Osteoblast (primary cell): ENCODE data around the gene CDH24. TPM values are rescaled to one million over a fixed set of nuclear protein-coding genes. Genes with fewer than 3 reads are reported as not detected.

ENCODE experiments used
- DNase-seq: peaks from one replicate; pipeline ENCODE4 v3.0.0; 2011; ENCODE audit warnings: low spot score, mixed read lengths; ENCODE audit not compliant: insufficient read length; ENCODE audit errors: missing footprints
- H2AFZ ChIP-seq: 2 replicates; pipeline ENCODE4 v1.6.0; 2011; ENCODE audit warnings: mild to moderate bottlenecking, low read length
- H3K27ac ChIP-seq: 2 replicates; pipeline ENCODE4 v1.5.1; 2011; ENCODE audit warnings: mild to moderate bottlenecking, low read depth, low read length, moderate library complexity
- H3K27me3 ChIP-seq: 2 replicates; pipeline ENCODE4 v1.6.0; 2012; ENCODE audit warnings: mild to moderate bottlenecking, control low read depth, inconsistent platforms, low read length, moderate library complexity; ENCODE audit not compliant: insufficient read depth
- H3K36me3 ChIP-seq: 2 replicates; pipeline ENCODE4 v1.5.1; 2011; ENCODE audit warnings: mild to moderate bottlenecking, low read length, control low read depth, moderate library complexity; ENCODE audit not compliant: insufficient read depth
- H3K4me1 ChIP-seq: 2 replicates; pipeline ENCODE4 v1.5.1; 2011; ENCODE audit warnings: mild to moderate bottlenecking, low read length, control low read depth, moderate library complexity; ENCODE audit not compliant: insufficient read depth
- H3K4me2 ChIP-seq: 2 replicates; pipeline ENCODE4 v1.6.0; 2011; ENCODE audit warnings: mild to moderate bottlenecking, low read length; ENCODE audit not compliant: insufficient read depth
- H3K4me3 ChIP-seq: fragments of 200-600 bp; sonication (generic); 3 replicates; pipeline ENCODE4 v1.5.1; 2012; ENCODE audit warnings: mild to moderate bottlenecking, low read length, inconsistent platforms; ENCODE audit not compliant: insufficient read depth
- H3K79me2 ChIP-seq: 2 replicates; pipeline ENCODE4 v1.6.0; 2012; ENCODE audit warnings: mild to moderate bottlenecking, low read length, control low read depth, inconsistent platforms; ENCODE audit not compliant: insufficient read depth
- H3K9me3 ChIP-seq: 2 replicates; pipeline ENCODE4 v1.5.1; 2011; ENCODE audit warnings: low read depth, low read length, control low read depth
- H4K20me1 ChIP-seq: 2 replicates; pipeline ENCODE4 v1.6.0; 2012; ENCODE audit warnings: mild to moderate bottlenecking, low read length, control low read depth; ENCODE audit not compliant: insufficient read depth
- total RNA-seq: library from RNA; depleted of rRNA; stranded (reverse); fragments of >200 nt; gene quantifications from 2 replicates; pipeline ENCODE4 v1.2.3, GENCODE V29; 2012
- TF ChIP-seq, protein P1 (sequence below): IDR thresholded peaks from 2 replicates; pipeline ENCODE4 v1.5.1; 2011; ENCODE audit warnings: mild to moderate bottlenecking, low read depth, low read length, moderate library complexity; ENCODE audit errors: extremely low read depth

The CDH24 gene
- total RNA-seq, 1 donor, result 3.3 TPM

DNA sequence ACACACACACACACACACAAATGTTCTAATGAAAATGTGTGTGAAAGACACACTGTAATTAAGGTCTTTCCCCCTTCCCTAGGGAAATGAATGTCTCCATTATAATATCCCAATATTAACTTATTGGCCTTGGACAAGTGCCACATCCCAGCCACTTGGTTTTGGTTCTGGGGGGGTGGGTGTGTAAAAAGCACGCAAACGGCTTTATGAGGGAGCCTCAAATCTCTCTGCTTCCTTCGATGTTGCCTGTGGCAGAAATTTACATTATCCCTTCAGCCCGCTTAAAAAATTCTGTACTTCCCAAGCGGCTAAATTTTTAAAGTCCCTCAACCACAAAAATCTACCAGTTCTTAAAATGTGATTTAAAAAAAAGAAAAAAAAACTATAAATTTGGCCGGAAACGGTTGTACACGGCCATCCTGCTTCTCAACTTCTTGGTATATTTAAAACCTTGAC, 47.8 kb downstream of the CDH24 start:
- Histone ChIP-seq H3K4me1 (peaks cover 23% of the 10 kb centered on the region), H3K36me3 (no peaks in the 10 kb centered on the region), H2AFZ (peak overlapping the region; percentile 95), H3K27ac (peak overlapping the region; percentile 64), H3K27me3 (no peaks in the 10 kb centered on the region), H3K4me2 (peak overlapping the region; percentile 84), H3K79me2 (no peaks in the 10 kb centered on the region), H3K9me3 (no peaks in the 10 kb centered on the region), H3K4me3 (peak overlapping the region; percentile 76), H4K20me1 (no peaks in the 10 kb centered on the region)
- no peak for DNase-seq
- TF ChIP-seq, protein P1, sequence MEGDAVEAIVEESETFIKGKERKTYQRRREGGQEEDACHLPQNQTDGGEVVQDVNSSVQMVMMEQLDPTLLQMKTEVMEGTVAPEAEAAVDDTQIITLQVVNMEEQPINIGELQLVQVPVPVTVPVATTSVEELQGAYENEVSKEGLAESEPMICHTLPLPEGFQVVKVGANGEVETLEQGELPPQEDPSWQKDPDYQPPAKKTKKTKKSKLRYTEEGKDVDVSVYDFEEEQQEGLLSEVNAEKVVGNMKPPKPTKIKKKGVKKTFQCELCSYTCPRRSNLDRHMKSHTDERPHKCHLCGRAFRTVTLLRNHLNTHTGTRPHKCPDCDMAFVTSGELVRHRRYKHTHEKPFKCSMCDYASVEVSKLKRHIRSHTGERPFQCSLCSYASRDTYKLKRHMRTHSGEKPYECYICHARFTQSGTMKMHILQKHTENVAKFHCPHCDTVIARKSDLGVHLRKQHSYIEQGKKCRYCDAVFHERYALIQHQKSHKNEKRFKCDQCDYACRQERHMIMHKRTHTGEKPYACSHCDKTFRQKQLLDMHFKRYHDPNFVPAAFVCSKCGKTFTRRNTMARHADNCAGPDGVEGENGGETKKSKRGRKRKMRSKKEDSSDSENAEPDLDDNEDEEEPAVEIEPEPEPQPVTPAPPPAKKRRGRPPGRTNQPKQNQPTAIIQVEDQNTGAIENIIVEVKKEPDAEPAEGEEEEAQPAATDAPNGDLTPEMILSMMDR, result no peak

DNA sequence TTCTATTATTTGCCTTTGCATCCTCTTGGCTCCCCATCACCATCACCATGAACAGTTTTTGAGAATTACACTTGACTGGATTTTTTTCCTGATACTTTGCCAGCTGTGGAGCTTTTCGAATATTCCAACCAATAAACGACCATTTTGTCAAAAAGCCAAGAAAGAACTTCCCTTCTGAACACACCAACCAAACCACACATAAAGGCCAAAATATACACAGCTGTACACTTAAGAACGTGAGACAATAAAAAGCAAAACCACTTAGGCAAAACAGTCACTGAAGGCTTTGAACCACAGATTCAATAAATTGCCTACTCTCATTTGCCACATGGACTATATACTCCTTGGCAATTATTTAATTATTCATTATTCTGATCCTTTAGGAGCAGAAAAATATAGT, 48.5 kb downstream of the CDH24 start:
- Histone ChIP-seq H3K79me2 (no peaks in the 10 kb centered on the region), H3K4me2 (peak overlapping the region; percentile 84), H3K36me3 (no peaks in the 10 kb centered on the region), H3K27ac (no peak overlapping the region), H3K4me1 (peaks cover 23% of the 10 kb centered on the region), H3K27me3 (no peaks in the 10 kb centered on the region), H3K9me3 (no peaks in the 10 kb centered on the region), H2AFZ (no peak overlapping the region), H3K4me3 (no peak overlapping the region), H4K20me1 (no peaks in the 10 kb centered on the region)
- TF ChIP-seq, protein P1, result no peak
- no peak for DNase-seq

DNA sequence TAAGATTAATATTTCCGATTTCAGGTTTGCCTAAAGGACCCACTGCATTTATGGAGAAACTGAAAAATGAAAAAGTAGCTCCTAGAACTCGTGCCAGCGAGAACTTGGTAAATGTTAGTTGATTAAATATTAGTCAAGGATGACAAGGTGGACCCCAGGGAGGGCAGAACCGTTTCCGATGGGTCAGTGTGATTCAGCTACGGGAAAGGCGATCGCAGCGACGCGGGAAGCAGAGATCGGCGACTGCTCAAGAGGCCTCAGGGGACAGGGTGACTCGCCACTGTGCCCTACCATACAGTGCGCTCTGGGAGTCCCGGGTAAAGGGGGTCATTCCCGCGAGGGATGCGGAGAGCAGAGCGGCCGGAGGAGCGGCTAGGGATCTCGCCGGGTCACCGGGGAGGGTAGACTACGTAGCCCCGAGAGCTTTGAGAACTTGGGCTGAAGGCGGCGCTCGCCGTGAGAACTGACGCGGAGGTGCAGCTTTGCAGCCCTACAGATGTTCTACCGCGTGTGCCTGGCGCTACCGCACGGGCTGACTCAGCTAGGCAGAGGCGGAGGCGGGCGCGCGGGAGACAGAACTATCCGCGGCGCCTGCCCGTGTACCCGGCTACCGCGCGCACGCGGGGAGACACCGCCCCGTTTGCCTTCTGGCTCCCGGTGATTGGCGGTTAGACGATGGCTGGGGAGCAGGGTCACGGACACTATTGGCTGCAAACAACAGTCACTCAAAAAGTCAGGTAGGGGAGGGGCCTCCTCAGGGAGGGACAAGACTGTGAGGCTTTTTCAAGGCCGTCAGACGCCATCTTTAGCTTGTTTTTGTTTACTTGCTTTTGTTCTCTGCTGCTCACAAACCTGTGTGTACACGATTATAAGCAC, 50.5 kb downstream of the CDH24 start:
- Histone ChIP-seq H4K20me1 (no peaks in the 10 kb centered on the region), H3K36me3 (no peaks in the 10 kb centered on the region), H3K4me2 (peak overlapping the region; percentile 78), H3K4me1 (peaks cover 23% of the 10 kb centered on the region), H3K9me3 (no peaks in the 10 kb centered on the region), H3K79me2 (no peaks in the 10 kb centered on the region), H3K4me3 (peak overlapping the region; percentile 79), H3K27ac (peak overlapping the region; percentile 87), H2AFZ (peak overlapping the region; percentile 94), H3K27me3 (no peaks in the 10 kb centered on the region)
- TF ChIP-seq, protein P1, result peak; percentile 33
- peak; percentile 99 for DNase-seq

DNA sequence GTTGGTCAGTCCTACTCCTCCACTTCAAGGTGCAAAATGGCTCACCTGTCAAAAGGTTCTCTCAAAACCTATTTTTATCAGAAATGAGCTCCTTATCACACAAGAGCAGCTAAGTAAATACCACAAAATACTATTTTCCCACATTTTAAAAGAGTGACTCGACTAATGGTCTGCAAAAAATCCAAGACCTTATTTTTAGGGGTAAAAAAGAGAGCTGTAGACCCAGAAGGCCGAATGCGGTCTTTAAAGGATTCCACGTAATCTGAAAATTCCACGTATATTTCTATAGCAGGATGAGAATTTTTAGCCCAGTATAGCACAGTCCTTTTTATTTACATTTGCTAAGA, 51.2 kb downstream of the CDH24 start:
- Histone ChIP-seq H4K20me1 (no peaks in the 10 kb centered on the region), H3K27me3 (no peaks in the 10 kb centered on the region), H3K4me1 (peaks cover 23% of the 10 kb centered on the region), H3K79me2 (no peaks in the 10 kb centered on the region), H3K36me3 (no peaks in the 10 kb centered on the region), H3K4me3 (peak overlapping the region; percentile 79), H3K9me3 (no peaks in the 10 kb centered on the region), H2AFZ (no peak overlapping the region), H3K27ac (peak overlapping the region; percentile 87), H3K4me2 (peak overlapping the region; percentile 78)
- TF ChIP-seq, protein P1, result no peak
- DNase-seq, result no peak
